Uterus (tissue), 2 donors: Measurements from ENCODE around the gene SND1.

Experiments used
- CTCF ChIP-seq, 4 experiments: fragments of 200-600 bp in 2 of 4; fragments of 450-650 bp in 2 of 4; sonication (generic) in 2 of 4; IDR thresholded peaks; one replicate each; pipeline ENCODE4 v1.5.1; 2016 to 2019; ENCODE audit warnings: antibody characterized with exemption in 4 of 4, mild to moderate bottlenecking in 2 of 4, moderate library complexity in 1 of 4
- POLR2A ChIP-seq, 2 donors: fragments of 450-650 bp; IDR thresholded peaks; one replicate each; pipeline ENCODE4 v1.6.1; 2016; ENCODE audit warnings: antibody characterized with exemption in 2 of 2, mild to moderate bottlenecking in 1 of 2, moderate library complexity in 1 of 2

GRCh38 chr7:127678947-127679346 lies 27.0 kb downstream of the SND1 start:
- no peak for TF ChIP-seq POLR2A (IDR thresholded peaks at IDR 0.05)
- TF ChIP-seq CTCF (IDR thresholded peaks at IDR 0.05): no peak
